Lung (tissue), 12 donors: ENCODE results near the gene TUBB. TPM values are rescaled to one million over a fixed set of nuclear protein-coding genes. Genes with fewer than 3 reads are reported as not detected.

Source experiments
- ATAC-seq: fragments of 200-7000 bp; cut with Tn5 transposase; one replicate; pipeline ENCODE4 v1.9.1; 2020; ENCODE audit warnings: moderate number of reproducible peaks; ENCODE audit not compliant: insufficient read depth, low FRiP score
- DNase-seq, 3 donors: peaks; one replicate each; pipeline ENCODE4 v3.0.0-alpha.2; 2013 to 2017
- H3K27ac ChIP-seq, 2 donors: one replicate each; pipeline ENCODE4 v1.5.1; 2013; ENCODE audit warnings: mild to moderate bottlenecking in 2 of 2, moderate library complexity in 2 of 2, control low read depth in 1 of 2, inconsistent platforms in 1 of 2, low read depth in 1 of 2, low read length in 1 of 2
- H3K27me3 ChIP-seq, 3 donors: one replicate each; pipeline ENCODE4 v1.5.1; 2013; ENCODE audit warnings: low read length in 2 of 3; ENCODE audit not compliant: control insufficient read depth in 3 of 3, insufficient read depth in 3 of 3
- H3K36me3 ChIP-seq, 4 donors: one replicate each; pipeline ENCODE4 v1.5.1; 2013; ENCODE audit warnings: low read length in 4 of 4, mild to moderate bottlenecking in 1 of 4, moderate library complexity in 1 of 4; ENCODE audit not compliant: control insufficient read depth in 4 of 4, insufficient read depth in 4 of 4
- H3K4me1 ChIP-seq, 5 donors: one replicate each; pipeline ENCODE4 v1.5.1; 2013; ENCODE audit warnings: low read length in 5 of 5, mild to moderate bottlenecking in 2 of 5, moderate library complexity in 1 of 5; ENCODE audit not compliant: control insufficient read depth in 5 of 5, insufficient read depth in 5 of 5
- H3K4me3 ChIP-seq: one replicate; pipeline ENCODE4 v1.5.1; 2013; ENCODE audit warnings: mild to moderate bottlenecking, control low read depth, moderate library complexity
- H3K9ac ChIP-seq, 2 donors: one replicate each; pipeline ENCODE4 v1.5.1; 2013; ENCODE audit warnings: low read length in 2 of 2, control low read depth in 1 of 2; ENCODE audit not compliant: insufficient read depth in 1 of 2
- H3K9me3 ChIP-seq, 4 donors: one replicate each; pipeline ENCODE4 v1.5.1; 2013; ENCODE audit warnings: low read length in 3 of 4, mild to moderate bottlenecking in 1 of 4, moderate library complexity in 1 of 4; ENCODE audit not compliant: control insufficient read depth in 4 of 4, insufficient read depth in 3 of 4
- WGBS, 2 donors: extraction: QIAGEN DNeasy Blood & Tissue Kit; methylation state at CpG; one replicate each; pipeline ENCODE4 v1.1.7; 2013; 5-methylcytosine and 5-hydroxymethylcytosine counted together
- polyA plus RNA-seq, 2 donors: library from polyadenylated mRNA; stranded (reverse); fragments of 200-250 nt; gene quantifications; one replicate each; pipeline ENCODE4 v1.2.1, GENCODE V29; 2013
- total RNA-seq, 2 donors: library from RNA; depleted of rRNA in 1 of 2; stranded (reverse); fragments of >200 nt in 1 of 2; gene quantifications; one replicate each; pipeline ENCODE4 v1.2.1, GENCODE V29; 2014 to 2021
- TF ChIP-seq, protein P1 (sequence below): IDR thresholded peaks from 2 replicates; pipeline ENCODE4 v1.5.1; 2012; ENCODE audit warnings: mild to moderate bottlenecking; ENCODE audit errors: control extremely low read depth, extremely low read depth
- donor health status: control.
- donor health status: control.
- donor health status: Bipolar disorder and iron deficiency.
- donor health status: healthy.
- donor health status: DM: yes; HTN: yes; CAD: no.

The TUBB gene
- total and polyA plus RNA-seq, 4 donors: 171 to 403 (median 297) TPM

DNA sequence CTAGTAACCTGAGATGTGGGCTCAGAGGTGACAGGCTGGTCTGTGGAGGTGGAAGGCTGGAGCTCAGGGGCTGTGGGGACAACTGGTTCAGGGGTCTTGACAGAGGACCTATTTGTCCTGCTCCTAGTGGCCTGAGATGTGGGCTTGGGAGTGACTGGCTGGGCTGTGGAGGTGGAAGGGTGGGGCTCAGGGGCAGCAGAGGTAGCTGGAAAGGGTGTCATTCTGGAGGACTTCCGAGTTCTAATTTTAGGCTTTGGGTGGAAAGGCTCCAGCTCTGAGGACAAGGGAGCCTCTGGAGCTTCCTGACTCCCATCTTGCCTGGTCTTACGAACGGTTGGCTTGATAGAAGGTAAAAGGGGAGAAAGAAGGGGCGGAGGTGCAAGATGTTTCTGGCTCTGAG, 14.5 kb upstream of the TUBB start:
- H3K9me3 ChIP-seq: no peaks in the 10 kb centered on the region
- peaks cover 7 to 31% (median 22%) of the 10 kb centered on the region in 4 donors for H3K36me3 ChIP-seq
- DNase-seq (no peak), ATAC-seq (no peak)
- H3K27me3 ChIP-seq: no peaks in the 10 kb centered on the region
- WGBS, 2 donors: 93 to 99% methylated on average over 4 of the region's 4 CpGs
- H3K9ac ChIP-seq: no peak overlapping the region
- TF ChIP-seq, protein P1, sequence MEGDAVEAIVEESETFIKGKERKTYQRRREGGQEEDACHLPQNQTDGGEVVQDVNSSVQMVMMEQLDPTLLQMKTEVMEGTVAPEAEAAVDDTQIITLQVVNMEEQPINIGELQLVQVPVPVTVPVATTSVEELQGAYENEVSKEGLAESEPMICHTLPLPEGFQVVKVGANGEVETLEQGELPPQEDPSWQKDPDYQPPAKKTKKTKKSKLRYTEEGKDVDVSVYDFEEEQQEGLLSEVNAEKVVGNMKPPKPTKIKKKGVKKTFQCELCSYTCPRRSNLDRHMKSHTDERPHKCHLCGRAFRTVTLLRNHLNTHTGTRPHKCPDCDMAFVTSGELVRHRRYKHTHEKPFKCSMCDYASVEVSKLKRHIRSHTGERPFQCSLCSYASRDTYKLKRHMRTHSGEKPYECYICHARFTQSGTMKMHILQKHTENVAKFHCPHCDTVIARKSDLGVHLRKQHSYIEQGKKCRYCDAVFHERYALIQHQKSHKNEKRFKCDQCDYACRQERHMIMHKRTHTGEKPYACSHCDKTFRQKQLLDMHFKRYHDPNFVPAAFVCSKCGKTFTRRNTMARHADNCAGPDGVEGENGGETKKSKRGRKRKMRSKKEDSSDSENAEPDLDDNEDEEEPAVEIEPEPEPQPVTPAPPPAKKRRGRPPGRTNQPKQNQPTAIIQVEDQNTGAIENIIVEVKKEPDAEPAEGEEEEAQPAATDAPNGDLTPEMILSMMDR: no peak
- H3K4me1 ChIP-seq: no peaks in the 10 kb centered on the region
- H3K4me3 ChIP-seq: no peak overlapping the region
- no peak overlapping the region for H3K27ac ChIP-seq

DNA sequence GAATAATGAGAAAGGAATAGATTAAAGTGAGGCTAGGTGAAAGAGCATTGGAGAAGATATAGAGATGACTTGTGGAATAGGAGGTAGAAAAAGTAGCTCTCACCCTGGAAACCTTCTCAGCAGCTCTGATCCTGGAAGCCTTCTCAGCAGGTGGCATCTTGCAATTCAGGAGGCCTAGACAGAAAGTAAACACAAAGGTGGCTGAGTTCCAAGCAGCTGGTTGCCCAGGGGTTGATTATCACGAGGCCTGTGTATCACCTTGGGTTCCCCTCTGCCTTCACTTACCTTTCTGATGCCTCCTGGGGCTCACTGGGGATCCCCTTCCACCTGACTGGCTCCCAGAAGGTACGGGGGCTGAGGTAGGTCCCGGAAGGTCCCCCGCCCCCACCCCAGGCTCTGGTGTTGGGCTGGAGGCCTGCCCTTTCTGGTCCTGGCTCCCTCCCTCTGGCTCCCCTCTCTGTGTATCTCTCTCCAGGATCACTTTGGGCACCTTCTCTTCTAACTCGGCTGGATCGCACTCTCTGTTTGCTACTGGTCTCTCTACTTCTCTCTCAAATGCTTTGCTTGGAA, 12.8 kb upstream of the TUBB start:
- Histone ChIP-seq H3K9ac (no peak overlapping the region), H3K27ac (no peak overlapping the region), H3K36me3 (peaks cover 16 to 45% (median 34%) of the 10 kb centered on the region in 4 donors), H3K4me3 (no peak overlapping the region), H3K9me3 (no peaks in the 10 kb centered on the region), H3K4me1 (no peaks in the 10 kb centered on the region), H3K27me3 (no peaks in the 10 kb centered on the region)
- DNase-seq (no peak), ATAC-seq (no peak)
- WGBS, 2 donors: 85 to 88% methylated on average over 6 of the region's 6 CpGs
- TF ChIP-seq, protein P1: no peak

DNA sequence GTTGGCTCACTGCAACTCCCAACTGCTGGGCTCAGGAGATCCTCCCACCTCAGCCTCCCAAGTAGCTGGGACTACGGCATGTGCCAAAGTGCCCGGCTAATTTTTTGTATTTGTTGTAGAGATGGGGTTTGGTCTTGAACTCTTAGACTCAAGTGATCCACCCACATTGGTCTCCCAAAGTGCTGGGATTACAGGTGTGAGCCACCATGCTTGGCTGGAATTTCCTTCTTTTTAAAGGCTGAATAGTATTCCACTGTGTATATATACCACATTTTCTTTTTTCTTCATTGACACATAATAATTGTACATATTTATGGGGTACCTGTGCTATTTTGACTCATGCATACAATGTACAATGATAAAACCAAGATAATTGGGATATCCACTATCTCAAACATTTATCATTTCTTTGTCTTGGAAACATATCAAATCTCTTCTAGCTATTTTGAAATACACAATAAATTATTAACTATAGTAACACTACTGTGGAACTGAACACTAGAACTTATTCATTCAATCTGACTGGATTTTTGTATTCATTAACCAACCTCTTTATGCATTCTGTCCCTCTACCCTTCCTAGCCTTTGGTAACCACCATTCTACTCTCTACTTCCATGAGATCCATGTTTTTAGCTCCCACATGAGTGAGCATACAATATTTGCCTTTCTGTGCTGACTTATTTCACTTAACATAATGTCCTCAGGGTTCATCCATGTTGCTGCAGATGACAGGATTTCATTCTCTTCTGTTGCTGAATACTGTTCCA, 10.9 kb upstream of the TUBB start:
- Histone ChIP-seq H3K27me3 (no peaks in the 10 kb centered on the region), H3K4me1 (no peaks in the 10 kb centered on the region), H3K9ac (no peak overlapping the region), H3K4me3 (no peak overlapping the region), H3K9me3 (no peaks in the 10 kb centered on the region), H3K36me3 (peaks cover 27 to 45% (median 38%) of the 10 kb centered on the region in 4 donors), H3K27ac (no peak overlapping the region)
- 98 to 99% methylated on average over 2 of the region's 2 CpGs for WGBS, 2 donors
- TF ChIP-seq, protein P1: no peak
- ATAC-seq (no peak), DNase-seq (no peak)
